ENCODE data around the gene BMP5.
A peak's percentile ranks its signal among the peaks of the same experiment; 100 is the strongest.

The BMP5 gene

DNA sequence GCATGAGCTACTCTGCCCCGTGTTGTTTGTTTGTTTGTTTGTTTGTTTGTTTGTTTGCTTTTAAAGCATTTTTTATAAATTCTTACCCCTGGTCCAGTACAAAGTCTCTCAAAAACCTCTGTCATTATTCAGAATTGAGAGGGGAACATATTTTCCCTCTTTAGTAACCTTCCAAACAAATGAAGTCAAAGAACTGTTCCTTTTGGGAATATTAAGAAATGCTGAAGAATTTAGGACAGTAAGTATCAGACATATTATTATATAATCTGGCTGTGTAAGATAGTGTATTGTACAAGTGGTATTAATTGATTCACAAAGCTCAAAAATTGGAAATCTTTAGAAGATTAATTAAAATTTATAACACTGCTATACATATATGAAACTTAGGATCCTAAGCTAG is 54.7 kb downstream of the BMP5 start:
- no peak overlapping the region for H3K27ac ChIP-seq
- no peak for DNase-seq (ENCODE audit: low read depth, low spot score)

DNA sequence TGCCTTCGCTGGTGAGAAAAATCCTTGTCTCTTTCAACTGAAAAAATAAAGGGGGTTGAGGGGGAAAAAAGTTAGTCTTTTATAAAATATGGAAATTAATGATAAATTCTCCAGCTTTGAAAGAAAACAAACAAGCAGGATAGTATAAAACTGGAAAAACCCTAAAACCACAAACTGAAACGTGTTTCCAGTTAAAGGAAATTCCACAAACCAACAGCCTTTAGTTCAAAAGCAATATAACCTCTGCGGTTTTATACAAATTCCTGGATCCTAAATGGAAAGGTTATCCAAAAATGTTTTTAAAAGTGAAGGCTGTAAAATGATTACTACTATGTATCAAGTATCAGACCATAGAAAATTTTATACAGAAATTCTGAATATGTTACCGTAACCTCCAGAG is 55.6 kb downstream of the BMP5 start:
- no peak overlapping the region for H3K27ac ChIP-seq

DNA sequence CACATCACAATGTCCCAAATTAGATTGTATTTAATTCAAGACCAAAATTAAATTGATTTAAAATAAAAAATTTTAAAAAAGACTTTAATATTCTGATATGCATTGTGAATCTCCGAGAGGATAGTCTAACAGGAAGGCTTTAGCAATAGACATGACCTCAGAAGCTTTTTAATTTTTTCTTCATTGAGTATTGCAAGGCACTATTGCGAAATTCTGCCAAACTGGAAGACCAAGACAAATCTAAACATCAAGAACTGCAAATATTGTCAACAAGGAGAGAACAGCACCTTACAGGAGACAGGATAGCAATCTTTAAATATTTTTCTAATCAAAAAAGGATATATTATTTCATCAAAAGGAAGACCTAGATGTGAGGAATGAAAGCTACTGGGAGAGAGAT is 56.9 kb downstream of the BMP5 start:
- no peak for DNase-seq (ENCODE audit: low read depth, low spot score)
- H3K27ac ChIP-seq: no peak overlapping the region

More for the DNA sequence above, 55.6 kb downstream of the BMP5 start:
- DNase-seq (ENCODE audit: low read depth, low spot score): no peak

DNA sequence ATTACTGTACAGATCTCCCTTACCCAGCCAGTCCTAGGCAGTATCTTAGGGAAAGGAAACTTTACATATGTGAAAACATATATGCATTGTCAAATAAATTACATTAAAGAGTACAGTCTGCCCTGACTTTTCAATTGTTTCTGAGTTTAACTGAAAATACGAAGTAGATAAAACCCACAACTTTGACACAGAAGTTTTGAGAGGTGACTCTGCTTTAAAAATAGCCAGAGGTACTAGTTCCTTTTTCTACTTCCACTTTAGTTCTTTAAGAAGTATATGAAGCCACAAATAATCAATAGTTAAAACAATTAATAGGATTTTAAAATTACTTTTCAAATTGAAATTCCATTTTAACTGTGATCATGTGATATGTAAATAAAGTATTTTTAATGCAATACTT is 62.9 kb downstream of the BMP5 start:
- no peak for DNase-seq (ENCODE audit: low read depth, low spot score)
- no peak overlapping the region for H3K27ac ChIP-seq

DNA sequence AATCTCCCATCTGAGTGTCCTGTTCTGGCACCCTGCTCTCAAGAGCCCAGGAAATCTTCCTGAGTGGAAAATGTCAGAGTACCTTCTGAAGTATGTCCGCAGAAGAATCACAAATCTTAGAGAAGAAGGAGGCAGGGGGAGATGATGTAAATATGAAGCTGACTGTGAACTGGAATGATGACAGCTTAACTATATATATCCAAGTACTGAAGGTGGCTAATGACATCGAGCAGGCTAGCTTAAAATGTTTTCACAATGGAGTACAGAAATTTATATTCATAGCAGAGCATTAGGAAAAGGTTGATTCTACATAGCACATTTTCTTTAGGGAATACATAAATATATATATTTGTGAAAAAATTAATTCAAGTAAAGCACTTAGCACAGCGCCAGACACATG is 64.3 kb downstream of the BMP5 start:
- no peak for DNase-seq (ENCODE audit: low read depth, low spot score)

DNA sequence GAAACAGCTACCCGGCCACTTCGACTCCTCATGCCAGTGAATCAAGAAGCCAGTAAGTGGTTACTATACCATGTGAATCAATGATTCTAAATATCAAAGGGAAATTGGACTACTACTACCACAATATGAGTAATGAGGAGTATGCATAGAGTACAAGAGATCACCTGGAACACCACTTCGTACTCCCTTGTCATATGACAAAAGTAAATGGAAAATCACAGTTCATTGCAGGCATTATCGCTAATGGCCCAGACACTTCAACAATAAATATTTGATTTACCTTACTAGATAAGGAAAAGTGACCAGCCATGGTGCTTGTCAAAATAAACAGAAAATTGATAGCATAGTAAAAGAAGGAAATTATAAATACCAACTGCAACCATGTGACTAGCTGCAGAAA is 73.1 kb downstream of the BMP5 start:
- no peak for DNase-seq (ENCODE audit: low read depth, low spot score)

More for the DNA sequence above, 64.3 kb downstream of the BMP5 start:
- no peak overlapping the region for H3K27ac ChIP-seq

DNA sequence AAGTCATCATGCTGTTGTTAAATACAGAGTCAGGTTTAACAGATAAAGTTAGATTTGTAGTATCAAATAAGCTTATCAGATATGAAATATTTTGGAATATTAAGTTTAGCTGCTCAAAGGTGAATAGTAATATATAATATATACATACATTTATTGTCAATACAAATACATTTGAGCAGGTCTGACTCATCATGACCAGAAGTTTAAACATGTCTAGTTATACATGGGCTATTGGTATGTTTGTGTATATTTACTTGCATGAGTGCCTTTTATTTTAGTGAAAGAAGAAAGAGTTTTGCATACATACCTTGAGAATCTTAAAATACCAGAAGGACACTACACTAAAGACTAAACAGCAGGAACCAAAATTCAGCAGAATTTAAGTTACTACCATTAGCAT is 76.8 kb downstream of the BMP5 start:
- no peak overlapping the region for H3K27ac ChIP-seq
- DNase-seq (ENCODE audit: low read depth, low spot score): no peak

More for the DNA sequence above, 73.1 kb downstream of the BMP5 start:
- H3K27ac ChIP-seq: no peak overlapping the region

DNA sequence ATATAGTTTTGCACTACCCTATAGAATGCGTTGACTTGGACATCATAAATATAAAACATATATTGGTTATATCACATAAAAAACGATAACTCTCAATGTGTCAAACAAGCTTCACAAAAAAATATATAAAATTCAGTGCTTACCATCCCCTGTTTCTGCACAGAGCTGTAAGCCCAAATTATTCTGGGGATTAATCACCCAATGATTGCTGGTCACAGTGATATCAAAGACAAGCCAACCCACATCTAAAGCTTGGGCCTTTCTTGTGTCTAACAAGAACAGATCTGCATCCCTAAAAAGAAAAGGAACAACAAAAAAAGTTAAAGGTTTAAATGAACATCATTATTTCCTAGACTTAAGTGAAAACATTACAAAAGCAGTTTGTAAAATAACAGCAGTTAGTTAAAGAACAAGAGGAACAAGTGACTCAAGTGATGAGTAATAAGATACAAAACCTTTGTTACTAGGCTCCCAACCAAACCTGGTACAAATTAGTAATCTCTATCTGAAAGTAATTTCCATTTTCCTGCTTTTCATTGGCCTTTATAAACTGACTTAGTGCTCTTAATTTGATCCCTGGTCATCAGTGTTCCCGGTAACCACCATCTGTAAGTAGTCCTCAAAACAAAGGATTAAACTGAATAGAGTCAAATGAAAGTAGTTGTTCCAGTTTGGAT is 81.1 kb downstream of the BMP5 start:
- no peak overlapping the region for H3K27ac ChIP-seq
- DNase-seq (ENCODE audit: low read depth, low spot score): peak; percentile 18

DNA sequence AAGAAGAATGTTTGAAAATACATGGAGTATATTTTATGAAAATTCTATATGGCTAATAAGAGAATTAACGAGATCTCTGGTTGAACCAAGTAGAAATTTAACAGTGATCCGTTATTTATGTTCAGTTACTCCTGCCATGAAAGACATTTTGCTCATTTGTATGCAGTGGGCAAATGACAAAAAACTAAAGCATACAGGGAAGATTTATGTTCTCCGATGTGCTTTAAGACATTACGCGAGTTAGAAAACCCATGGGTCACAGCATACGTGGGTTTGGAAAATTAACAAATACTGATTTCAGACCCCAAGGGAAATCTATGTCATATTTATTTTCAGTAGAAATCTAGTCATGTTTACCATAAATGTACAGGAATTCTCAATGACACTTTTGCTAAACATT is 90.1 kb downstream of the BMP5 start:
- H3K27ac ChIP-seq: no peak overlapping the region
- DNase-seq (ENCODE audit: low read depth, low spot score): no peak

DNA sequence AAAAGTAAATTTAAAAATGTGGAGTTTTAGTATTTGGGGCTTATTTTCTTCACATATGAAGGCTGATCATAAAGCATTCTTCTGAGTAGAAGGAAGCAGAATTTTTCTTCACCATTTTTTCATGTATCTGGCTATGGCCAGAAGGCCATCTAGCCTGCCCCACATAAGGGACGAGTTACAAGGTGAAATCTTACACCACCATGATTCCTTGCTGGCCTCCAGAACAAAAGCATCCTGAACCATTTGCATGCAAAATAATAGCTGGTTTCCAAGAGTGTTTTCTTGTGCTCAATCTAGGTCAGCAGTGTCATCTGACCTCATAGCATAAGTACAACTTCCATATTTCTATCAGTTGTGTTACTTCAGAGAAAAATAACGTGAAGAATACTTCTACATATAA is 93.1 kb downstream of the BMP5 start:
- no peak overlapping the region for H3K27ac ChIP-seq
- no peak for DNase-seq (ENCODE audit: low read depth, low spot score)

DNA sequence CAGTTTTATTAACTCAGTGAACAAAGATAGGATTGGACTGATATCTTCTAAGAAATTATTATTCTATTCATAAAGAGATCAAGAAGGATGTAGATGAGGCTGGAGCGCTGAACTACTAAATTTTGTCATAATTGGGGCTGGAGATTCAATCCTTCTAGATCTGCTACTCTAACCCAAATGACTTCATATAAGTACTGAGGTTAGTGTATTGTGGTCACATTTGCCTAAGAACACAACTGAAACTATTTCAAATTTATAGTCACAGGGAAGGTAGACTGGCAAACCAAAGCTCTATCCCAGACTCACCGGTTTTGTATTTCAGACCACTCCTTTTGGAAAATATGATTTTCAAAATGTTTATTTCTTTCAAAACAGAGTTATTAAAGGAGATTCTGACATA is 96.7 kb downstream of the BMP5 start:
- DNase-seq (ENCODE audit: low read depth, low spot score): no peak
- no peak overlapping the region for H3K27ac ChIP-seq

DNA sequence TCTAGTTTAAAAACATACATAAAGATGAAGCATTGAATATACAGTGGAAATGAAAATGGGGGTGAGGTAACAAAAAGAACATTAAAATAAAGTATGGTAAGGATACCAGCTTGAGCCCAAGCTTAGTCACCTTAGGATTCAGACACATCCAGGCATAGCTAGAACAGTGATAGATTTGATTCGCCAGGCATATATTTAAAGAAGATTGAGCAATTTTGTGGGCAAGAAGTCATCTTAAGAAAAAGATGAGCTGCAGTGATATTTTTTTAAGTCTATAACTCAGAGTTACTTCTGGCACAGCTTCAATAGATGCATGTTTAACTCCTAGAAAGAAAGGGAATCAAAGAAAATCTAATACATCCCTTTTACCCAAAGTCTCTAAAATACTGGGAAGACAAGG is 97.9 kb downstream of the BMP5 start:
- DNase-seq (ENCODE audit: low read depth, low spot score): peak; percentile 3
- no peak overlapping the region for H3K27ac ChIP-seq

DNA sequence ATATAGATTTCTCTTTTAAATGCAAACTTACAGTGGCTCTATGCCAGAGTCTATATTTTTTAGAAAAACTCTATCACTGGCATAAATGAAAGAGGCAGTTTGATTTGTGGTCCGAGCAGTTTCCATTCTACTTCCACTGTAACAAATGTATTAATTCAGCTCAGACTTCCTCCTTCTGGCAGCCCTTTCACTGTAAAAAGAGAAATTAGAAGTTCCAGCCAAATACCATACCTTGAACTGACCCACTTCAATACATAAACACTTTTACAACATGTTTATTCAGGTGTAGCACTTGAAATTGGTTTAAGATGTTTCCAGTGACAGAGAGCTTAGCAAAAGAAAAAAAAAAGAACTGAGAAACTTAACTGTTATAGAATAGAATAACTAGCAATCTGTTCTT is 99.3 kb downstream of the BMP5 start:
- no peak for DNase-seq (ENCODE audit: low read depth, low spot score)
- no peak overlapping the region for H3K27ac ChIP-seq

DNA sequence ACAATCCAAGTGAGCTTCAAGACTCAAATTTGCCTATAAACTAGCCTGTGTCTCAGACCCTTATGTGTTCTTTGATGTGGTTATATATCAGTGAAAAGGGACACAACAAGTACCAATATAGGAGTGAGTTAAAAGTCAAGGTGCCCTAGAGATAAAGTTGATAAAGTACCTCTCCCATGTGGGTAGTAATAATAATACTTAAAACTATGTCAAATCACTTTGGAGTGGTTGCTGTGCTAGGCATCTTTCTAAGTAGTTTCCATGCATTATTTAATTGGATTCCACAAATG is 100.4 kb downstream of the BMP5 start:
- DNase-seq (ENCODE audit: low read depth, low spot score): no peak
- H3K27ac ChIP-seq: no peak overlapping the region

DNA sequence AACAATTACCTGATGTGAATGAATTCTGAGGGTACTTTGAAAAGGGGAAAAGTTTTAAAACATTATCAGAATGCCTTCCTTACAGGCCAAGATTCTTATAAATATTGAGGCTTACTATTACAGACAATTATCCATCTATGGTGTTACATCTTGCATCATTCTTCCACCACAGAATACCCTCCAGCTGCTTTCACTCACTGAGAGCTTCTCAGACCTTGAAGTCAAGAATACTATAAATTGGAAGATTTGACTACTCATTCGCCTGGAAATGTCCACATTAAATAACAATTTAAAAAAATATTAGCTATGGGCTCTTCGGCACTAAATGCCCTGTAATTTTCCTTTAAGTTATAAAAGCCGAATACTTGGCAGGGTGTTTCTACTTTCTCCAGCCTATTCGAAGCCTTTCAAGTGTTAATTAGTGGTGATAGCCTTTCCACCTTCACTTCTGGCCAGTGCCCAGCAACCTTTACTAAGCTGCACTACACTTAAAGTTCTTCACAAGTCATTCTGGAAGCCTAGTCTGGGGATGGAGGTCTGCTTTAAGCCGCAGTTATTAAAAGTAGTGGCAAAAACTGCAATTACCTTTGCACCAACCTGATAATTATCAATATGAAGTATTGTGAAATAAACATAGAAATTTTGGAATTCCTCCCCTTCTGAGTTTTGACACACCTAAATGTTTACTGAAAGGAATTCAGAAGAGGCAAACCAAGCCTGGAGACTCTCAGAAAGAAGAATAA is 100.9 kb downstream of the BMP5 start:
- H3K27ac ChIP-seq: no peak overlapping the region
- DNase-seq (ENCODE audit: low read depth, low spot score): no peak

DNA sequence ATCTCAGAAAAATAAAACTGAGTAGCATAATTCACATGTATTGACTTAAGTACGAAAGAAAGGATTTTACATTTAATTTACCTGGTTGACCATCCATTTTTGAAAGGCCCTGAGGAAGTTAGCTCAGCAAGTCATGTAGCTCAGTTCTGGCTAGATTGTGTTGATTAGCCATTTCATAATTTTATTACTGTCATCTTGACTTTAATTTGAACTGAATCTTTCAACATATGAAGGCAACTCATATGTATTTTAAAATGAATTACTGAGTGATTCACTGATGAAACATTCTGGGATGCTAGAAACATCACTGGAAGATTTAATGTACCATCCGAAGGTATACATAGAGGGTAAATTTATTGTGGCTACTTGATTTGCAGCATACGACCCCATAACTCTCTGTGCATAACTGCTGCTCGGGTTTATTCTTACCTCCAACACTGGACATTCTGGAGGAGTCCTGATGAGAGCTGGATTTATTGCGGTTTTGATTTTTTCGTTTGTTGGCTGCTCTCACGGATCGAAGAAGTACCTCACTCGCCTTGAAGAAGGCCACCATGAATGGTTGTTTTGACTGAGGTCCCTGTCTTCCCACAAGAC is 101.7 kb downstream of the BMP5 start:
- H3K27ac ChIP-seq: no peak overlapping the region
- no peak for DNase-seq (ENCODE audit: low read depth, low spot score)

DNA sequence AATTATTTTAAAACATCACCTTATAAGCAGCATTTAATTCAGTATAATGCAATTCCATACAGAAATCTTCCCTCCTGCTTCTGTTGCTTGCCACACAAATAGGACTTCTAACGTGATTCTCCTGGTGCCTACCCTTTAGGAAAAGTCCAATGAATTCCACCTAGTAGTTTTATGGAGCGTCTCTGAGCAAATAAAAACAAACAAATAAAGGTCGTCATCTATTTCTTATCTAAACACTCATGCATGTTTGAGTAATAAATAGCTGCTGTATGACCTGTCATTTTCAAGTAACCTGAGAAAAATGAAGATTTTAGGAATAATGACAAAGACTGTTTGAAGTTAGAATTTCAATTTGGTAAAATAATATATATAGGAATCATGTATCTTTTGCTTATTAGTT is 102.7 kb downstream of the BMP5 start:
- H3K27ac ChIP-seq: no peak overlapping the region
- DNase-seq (ENCODE audit: low read depth, low spot score): no peak

DNA sequence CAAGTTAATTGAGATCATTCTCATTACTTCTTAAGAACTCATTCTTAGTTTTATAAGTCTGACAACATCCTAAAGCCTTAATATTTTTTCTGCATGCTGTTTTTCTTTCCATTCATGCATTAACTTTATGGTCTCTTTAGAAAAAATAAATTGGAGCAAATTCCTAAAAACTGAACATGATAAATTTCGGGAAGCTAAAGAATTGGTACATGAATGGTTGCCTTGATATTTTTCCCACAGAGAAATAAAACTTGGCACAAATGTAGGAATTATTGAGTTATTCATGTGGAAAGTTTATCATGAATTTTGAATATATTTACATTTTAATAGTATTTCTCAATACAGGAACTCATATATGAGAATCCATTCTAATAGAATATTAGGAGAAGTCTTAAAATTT is 115.9 kb downstream of the BMP5 start:
- peak overlapping the region; percentile 76 for H3K27ac ChIP-seq
- no peak for DNase-seq (ENCODE audit: low read depth, low spot score)

DNA sequence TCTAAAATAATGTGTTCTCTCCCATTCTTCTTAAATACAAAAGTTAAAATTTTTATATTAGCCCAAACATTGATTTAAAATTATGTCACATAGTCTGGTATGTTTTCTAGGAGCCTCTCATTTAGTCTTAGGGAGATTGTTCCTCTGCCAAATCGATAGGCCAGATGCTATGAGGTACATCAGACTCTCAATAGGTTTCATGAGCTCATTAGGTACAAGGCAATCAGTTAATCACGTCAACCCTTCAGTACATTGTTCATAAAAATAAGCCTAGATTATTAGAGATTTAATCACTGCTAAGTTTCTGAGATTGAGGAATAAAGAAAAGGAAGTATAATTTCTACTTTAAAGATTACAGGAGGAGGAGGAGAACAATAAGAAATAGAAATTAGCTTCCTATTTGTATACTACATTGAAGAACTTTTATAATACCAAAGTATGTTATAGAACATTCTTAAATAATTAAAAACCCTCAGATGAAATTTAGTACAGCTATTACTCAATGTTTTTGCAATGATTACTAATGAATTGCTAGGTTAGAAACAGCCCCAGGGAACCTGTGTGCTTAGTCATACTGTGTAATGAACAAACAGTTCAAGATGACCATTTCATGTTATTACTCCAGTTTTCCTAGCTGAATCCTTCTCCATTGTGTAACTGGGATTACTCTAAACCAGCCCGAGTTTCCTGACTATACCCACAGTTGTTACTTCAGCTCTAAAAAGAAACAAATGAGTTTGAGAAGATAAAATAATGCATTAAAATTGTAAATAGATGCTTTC is 117.0 kb downstream of the BMP5 start:
- H3K27ac ChIP-seq: peak overlapping the region; percentile 76
- DNase-seq (ENCODE audit: low read depth, low spot score): peak; percentile 79

DNA sequence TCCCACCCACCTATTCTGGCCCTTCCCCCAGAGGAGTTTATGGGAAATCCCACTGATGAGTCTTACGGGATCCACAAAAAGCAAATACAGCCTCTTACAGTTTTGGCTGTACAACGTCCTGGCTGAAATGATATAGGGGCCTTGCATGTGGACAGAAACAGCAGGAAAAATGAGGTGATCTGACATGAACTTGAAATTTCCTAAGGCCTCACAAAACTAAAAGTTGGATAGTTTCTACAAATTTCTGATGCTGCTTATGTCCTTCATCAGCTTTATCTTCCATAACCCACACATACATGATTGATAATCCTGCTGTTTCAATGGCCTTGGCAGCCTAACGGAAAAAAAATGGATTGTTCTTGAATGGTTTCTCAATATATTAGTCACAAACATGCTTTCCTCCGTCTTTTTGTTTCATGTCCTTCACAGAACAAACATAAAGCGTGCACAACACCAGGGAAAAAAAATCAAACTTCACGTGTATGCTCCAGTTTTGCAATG is 118.8 kb downstream of the BMP5 start:
- no peak overlapping the region for H3K27ac ChIP-seq
- DNase-seq (ENCODE audit: low read depth, low spot score): no peak

DNA sequence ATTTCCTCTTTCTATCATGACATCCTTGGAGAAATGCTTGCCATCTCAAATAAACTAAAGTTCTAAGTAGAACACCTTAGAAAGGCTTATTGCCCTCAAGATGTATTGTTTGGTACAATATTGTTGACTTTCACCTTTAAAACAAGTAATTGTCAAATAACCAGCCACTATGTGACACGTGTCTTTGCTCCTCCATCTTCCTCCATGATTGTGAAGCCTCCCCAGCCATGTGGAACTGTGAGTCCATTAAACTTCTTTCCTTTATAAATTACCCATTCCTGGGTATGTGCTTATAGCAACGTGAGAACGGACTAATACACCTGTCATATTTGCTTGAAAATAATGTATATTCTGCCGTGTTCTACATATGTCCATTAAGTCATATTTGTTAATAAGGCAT is 126.5 kb downstream of the BMP5 start:
- no peak for DNase-seq (ENCODE audit: low read depth, low spot score)
- H3K27ac ChIP-seq: no peak overlapping the region
